ENCODE results near the gene ADCK1.
"Not testable (repeated sequence)": the region's sequence is repeated elsewhere in the genome, so short reads cannot be mapped to it uniquely, and the experiment has no call there.

The ADCK1 gene

DNA sequence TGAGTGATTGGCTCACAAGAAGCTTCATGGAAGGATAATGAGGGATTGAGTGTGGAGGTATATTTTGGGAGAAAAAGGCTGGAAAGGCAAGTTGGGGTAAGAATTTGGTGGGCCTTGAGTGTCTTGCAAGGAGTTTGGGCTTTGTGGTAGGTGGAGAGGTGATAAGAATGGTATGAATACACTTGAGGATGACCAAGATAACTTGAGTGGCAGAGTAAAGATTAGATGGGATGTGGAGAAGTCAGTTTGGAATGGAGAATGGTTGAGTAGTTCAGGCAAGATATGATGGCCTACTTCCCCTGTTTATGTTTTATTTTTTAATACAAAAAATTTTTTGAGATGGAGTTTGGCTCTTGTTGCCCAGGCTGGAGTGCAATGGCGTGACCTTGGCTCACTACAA is 9.1 kb downstream of the ADCK1 start:
- DNase-seq (ENCODE audit: low read depth) = no peak

DNA sequence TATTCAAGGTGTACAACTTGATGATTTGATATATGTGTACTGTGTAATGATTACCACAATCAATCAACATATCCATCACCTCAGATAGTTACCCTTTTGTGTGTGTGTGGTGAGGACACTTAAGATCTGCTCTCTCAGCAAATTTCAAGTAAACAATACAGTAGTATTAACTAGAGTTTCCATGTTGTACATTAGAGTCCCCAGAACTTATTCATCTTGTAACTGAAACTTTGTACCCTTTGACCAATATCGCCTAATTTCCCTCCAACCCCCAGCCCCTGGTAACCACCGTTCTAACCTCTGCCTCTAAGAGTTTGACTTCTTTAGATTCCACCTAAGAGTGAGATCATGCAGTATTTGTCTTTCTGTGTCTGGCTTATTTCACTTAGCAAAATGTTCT is 12.1 kb downstream of the ADCK1 start:
- DNase-seq (ENCODE audit: low read depth) = no peak

DNA sequence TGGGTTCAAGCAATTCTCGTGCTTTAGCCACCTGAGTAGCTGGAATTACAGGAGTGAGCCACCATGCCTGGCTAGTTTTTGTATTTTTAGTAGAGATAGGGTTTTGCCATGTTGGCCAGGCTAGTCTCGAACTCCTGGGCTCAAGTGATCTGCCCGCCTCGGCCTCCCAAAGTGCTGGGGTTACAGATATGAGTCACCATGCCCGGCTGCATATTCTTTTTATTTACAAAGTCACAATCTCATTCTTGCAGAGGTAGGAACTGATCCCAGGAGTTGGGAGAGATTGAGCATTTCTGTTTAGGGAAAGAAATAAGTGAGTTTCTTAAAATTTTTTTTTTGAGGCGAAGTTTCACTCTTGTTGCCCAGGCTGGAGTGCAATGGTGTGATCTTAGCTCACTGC is 12.8 kb downstream of the ADCK1 start:
- not testable (repeated sequence) for DNase-seq (ENCODE audit: low read depth)

DNA sequence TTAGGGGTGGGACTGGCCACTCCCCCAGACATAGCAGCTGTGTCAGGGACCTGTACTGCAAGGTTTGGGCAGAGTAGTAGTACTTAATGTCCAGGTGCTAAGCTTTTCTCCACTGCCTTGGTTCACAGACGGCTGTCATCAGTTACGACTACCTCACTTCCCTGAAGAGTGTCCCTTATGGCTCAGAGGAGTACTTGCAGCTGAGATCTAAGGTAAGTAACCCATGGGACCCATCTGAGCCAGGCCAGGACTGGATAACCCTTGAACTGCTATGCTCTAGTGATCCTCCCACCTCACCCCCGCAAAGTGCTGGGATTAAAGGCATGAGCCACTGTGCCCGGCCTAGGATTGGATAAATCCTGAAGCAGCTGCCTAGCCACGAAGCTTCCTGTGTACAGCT is 22.4 kb downstream of the ADCK1 start:
- DNase-seq (ENCODE audit: low read depth) = no peak

DNA sequence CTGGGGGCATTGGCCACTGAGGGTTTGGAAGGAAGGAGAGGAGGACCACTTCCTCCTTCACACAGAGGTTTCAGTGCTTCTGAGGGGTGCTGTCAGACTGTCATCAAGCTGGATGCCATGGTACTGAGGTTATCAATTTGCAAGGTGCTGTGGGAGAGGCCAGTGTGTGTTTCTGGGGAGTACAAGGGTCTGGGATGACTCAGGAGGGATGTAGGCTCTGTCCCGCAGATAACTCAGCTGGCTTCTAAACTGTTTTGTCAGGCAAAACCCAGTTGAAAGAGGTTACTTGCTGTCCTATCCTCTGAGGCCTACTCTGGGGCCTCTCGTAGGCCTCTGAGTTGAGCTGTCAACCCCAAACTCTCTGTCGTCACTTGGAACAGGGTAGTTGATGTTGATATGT is 22.8 kb downstream of the ADCK1 start:
- DNase-seq (ENCODE audit: low read depth) = no peak

DNA sequence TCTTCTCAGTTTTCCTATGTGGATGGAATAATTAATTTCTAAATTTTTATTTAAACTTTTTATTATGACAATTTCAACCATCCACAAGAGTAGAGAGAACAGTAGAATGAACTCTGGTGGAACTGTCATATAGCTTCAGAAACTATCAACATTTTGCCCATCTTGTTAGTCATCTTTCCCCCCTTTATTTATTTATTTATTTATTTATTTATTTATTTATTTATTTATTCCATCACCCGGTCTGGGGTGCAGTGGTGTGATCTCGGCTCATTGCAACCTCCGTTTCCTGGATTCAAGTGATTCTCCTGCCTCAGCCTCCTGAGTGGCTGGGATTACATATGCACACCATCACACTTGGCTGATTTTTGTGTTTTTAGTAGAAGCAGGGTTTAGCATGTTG is 23.5 kb downstream of the ADCK1 start:
- no peak for DNase-seq (ENCODE audit: low read depth)

DNA sequence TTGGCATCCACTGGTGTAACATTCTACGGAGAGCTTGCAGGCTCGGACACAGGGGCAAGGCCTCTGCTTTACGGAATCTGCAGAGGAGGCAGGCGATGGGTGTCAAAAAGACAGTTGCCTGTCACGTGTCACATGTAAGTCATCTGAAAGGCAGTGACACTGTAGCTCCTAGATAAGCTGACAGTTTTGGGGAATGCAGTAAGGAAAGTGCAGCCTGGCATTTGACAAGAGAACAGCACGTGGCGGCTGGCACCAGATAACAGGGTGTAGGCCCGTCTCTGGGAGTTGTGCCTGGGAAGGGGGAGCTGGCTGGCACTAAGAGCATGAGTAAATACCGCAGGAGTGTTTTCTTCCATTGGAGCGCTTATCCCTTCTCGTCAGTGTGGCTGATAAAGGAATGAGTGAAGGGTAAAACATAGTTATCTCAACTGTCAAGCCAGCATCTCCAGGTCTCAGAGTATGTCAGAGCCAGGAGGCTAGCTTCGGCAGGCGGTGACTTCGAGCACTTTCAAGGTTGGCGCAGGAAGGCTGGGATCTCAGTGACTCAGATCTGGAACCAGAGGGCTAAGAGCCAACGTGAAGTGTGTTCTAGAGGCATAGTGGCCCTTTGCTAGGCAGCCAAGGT is 26.1 kb downstream of the ADCK1 start:
- DNase-seq (ENCODE audit: low read depth) = no peak

DNA sequence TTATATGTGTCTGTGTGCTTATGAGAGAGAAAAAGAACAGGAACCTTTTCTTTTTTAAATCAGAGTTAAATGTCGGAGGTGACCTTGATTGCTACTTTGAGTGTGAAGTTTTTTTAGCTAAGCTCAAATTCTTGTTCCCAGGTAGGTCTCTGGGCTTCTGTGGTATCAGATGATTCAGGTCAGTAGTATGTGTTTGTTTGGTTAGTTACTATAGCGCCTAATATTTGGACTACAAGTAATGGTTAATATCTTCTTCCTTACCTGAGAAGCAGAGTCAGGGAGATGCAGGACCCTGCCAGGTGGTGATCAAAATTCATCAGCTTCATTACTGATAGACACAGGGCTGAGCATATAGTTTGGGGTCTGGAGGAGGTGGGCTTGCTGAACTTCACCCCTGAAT is 30.8 kb downstream of the ADCK1 start:
- no peak for DNase-seq (ENCODE audit: low read depth)

DNA sequence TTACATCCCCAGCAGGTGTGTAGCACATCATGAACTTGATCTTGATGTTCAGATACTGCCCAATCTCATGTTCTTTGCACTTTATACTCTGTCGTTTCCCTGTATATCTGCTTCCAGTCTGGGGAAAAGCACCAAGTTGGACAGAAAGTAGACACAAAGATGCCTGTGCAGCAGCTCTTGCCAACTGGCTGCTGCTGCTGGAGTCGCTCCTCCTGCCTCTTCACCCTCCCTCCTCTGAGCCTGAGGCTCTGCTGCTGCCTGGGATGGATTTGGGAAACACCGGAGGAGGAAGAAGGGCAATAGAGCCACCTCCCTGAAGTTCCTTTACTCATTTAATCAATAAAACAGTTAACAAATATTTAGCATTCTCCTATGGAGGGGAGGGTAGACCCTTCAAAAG is 32.4 kb downstream of the ADCK1 start:
- no peak for DNase-seq (ENCODE audit: low read depth)

DNA sequence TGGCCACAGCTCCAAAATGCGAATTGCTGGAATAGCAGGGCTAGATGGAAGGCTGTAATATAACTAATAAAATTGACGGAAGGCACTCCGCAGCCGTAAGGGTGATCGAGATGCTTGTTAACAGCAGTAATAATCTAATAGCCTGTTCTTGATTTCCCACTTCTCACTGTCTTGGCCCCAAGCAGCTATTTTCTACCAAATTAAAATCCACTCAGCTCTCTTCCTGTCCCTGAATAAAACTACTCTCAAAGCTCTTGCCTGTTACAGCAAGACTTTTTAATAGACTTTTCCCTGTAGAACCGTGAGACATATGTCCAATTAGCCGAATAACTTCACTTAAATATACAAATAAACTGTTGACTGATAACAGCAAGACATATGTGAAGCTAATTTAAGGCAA is 38.0 kb downstream of the ADCK1 start:
- DNase-seq (ENCODE audit: low read depth) = no peak

DNA sequence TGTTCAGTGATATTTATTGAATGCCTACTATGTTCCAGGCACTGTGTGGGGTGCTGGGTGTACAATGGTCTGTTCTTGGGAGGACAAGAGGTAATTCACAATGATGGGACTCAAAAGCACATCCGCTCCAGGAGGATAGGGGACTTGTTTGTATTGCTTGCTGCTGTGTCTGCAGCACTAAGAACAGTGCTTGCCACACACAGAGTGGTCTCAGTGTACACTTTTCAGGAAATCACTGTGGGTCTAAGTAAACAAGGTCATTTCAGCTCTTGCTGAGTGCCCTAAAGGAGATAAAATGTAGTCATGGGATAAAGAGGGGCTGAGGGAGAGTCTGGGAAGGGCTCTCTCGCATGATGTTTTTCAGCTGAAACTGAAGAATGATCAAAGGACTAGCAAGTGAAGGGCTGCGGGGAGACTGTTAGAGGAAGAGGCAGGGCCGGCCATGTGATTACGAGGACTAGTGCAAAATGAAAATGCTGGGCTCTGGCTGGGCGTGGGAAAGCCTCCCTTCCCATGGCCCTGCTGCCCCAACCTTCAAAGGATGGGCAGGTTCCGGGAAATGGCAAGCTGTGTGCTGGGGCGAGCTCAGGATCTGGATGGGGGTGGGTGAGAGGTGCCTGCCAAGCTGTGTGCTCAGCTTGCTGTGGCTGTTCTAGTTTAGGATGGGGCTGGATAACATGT is 39.1 kb downstream of the ADCK1 start:
- DNase-seq (ENCODE audit: low read depth) = no peak

DNA sequence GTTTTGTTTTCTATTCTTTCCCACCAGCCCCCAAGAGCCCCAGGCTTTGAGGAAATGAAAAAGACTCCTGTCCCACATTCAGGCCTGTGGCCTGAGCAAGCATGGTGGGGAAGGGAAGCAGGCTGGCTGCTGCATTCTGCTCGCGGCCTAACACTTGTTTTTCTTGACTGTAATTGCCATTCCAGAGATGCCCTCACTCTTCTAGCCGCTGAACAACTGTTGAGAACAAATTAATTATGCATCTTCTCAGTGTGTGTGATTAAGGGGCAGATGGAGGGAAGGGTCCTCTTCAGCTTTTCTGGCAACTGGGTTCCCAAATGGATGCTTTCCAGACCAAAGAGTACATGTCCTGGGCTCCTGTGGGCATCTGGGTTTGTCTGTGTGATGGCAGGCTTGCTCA is 43.3 kb downstream of the ADCK1 start:
- no peak for DNase-seq (ENCODE audit: low read depth)

DNA sequence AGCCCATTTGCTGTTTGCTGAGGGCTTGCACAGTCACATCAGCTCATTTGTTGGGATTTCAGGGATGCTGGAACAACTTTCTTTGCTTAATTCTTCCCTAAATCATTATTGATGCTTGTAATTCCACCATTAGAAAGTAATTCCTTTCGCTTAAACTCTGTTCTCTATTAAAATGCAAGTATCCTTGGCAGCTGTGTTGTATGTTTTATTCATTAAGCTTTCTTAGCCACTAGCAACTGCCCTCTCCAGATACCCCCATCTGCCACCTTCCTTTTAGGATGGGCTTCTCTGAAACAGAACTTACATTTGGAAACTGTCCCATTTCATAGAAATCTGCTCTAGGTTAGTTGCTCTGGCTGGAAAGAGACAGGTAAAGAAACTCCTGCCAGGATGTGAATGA is 43.7 kb downstream of the ADCK1 start:
- no peak for DNase-seq (ENCODE audit: low read depth)

DNA sequence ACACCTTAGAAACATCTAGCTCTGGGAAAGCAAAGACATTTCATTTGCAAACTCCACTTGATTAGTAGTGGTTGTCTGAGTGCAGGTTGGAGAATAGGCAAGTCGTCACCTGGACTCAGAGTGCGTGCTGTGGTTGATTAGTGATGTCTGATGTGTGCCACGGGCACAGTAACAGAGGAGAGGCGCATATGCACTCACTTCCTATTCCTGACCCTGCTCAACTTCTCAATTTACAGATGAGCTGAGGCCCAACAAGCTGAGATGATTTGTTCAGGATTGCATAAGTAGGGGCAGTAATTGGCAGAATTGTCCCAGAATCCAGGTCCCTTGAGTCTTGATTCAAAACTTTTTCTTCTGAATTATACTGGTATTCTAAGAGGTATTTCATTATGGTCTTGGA is 44.9 kb downstream of the ADCK1 start:
- DNase-seq (ENCODE audit: low read depth) = no peak

DNA sequence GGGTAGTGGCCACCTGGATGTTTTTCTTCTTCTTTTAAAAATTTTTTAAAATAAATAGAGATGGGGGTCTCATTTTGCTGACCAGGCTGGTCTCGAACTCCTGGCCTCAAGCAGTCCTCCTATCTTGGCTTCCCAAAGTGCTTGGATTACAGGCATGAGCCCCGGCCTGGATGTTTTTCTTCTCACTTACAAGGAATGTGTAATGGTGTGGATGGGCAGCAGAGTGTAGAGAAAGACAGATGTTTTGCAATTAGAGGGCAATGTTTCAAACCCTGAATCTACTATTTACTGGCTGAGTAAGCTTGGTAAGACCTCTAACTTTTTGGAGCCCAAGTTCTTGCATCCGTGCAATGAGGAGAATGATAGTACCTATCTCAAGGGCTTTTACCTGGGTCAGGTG is 48.1 kb downstream of the ADCK1 start:
- no peak for DNase-seq (ENCODE audit: low read depth)

DNA sequence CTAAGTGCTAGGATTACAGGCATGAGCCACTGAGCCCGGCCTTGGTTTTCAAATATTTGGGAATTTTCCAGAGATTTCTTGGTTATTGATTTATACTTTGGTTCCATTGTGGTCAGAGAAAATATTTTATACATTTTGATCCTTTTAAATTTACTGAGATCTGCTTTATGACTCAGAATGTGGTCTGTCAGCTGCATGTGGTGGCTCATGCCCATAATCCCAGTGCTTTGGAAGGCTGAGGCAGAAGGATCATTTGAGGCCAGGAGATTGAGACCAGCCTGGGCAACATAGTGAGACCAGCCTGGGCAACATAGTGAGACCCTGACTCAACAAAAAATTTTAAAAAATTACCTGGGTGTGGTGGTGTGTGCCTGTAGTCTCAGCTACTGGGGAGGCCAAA is 49.8 kb downstream of the ADCK1 start:
- DNase-seq (ENCODE audit: low read depth) = no peak

DNA sequence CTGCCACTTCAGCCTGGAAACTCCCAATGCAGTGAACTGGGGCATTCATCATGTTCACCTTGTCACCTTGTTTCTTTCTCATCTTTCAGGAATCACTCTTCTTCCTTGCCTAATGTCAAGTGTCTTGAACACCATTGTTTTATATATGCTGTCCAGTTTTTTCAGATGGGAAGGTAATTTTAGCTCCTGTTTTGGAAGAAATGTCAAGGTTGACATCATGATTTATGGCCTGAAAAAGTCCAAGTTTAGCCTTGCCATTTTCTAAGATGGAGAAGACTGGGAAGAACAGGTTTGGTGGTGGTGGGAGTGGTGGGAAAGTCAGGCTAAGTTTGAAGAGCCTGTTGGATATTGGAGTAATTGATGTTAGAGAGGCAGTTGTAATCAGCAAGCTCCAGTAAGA is 54.0 kb downstream of the ADCK1 start:
- DNase-seq (ENCODE audit: low read depth) = no peak

DNA sequence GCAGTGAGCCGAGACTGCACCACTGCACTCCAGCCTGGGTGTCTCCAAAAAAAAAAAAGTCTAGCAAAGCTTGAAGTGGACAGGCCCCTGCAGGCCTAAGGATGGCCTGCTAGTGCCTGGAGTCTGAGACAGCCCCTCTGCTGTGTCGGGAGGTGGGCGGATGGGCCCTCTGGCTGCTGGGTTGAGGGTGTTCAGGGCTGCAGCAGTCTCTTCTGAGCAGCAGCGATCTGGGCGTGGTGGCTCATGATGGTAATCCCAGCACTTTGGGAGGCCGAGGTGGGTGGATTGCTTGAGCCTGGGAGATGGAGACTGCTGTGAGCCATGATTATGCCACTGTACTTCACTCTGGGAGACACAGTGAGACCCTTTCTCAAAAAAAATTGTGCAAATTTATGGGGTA is 57.0 kb downstream of the ADCK1 start:
- no peak for DNase-seq (ENCODE audit: low read depth)

DNA sequence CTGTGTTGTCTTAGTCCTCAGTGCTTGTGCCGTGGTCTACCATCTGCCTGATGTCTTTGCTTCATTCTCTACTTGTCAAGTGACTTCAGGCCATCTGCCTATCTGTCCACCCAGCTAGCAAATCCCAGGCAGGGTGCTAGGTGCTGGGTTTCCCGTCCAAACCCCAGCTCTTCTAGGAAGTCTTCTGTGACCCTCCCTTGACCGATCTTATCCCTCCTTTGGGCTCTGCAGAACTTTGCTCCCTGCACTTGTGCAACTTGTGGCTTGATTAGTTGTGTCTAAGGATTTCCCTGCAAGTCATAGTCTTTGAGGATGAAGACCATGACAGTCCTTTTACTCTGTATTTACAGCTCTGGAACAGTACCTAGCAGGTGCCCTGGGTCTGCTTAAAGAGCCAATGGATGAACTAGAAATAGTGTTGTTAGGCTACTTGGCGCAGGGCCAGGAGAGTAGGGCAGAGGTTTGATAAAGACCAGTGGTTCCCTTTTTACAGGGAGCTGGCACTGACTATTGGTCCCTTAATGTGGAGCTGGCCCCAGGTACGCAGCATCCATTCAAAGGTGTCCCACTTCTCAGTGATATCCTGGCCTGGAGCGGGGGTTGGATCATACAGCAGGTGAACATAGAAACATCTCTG is 60.1 kb downstream of the ADCK1 start:
- no peak for DNase-seq (ENCODE audit: low read depth)

DNA sequence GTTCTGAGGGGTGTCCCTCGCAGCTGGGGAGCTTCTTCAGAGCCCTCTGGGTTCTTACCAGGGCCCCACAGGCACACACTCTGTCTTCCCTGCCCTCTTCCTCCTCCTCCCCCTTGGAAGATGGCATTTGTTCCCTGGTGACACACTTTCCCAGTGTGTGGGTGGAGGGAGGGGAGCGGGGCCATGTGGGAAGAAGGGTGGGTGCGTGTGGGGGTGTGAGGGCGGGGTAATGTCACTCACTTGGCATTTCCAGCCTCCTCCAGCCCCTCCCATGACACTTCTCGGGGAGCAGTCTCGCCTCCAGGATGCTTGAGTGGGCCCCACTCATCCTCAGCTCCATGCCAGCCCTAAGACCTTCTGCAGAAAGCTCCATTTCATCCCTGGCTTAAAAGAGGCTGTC is 61.3 kb downstream of the ADCK1 start:
- no peak for DNase-seq (ENCODE audit: low read depth)

DNA sequence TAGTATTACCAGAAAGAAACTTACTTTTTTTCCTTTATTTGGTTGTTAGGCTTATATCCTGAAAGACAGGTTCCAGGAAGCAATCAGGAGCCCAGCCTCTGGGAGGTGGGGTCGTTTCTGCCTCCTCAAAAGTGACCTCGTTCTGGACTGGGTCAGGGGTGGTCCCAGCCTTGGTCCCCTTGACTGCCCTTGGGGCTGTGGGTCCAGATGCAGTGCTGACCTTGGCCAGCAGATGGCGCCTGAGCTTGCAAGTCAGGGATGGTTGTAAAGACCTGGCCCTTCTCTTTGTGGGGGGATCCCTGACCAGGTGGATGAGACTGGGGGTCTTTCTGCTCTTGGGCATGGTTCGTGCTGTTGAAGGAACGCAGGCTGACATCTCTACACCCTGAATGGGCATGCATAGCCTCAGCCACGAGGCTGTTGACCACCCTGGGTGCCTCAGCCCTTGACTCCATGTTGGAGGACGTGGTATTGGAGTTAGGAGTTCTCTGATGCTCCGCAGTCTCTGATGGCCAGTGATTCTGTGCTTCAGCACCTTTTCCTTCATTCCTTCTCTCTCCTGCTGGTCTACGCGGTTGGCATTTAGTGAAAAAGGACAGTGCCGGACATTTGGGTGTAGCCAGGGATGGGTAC is 62.4 kb downstream of the ADCK1 start:
- DNase-seq (ENCODE audit: low read depth) = peak; percentile 70

DNA sequence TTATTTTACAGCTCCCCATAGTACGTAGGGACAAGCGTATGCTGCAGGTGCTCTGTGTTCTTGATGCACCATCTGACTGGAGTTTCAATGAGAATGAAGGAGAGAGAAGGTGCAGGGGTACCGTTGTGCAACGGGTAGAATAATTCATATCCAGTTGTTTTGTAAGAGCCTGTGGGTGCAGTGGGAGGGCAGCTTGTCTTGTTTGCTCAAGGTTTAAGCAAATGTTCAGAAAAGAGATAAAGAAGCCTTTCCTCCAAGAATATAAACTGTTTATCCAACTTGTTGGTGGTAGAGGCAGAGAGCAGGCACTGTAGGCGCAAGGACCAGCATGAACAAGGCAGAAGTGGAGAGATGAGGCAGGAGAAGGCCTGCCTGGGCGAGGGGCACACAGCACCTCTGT is 64.2 kb downstream of the ADCK1 start:
- DNase-seq (ENCODE audit: low read depth) = no peak

DNA sequence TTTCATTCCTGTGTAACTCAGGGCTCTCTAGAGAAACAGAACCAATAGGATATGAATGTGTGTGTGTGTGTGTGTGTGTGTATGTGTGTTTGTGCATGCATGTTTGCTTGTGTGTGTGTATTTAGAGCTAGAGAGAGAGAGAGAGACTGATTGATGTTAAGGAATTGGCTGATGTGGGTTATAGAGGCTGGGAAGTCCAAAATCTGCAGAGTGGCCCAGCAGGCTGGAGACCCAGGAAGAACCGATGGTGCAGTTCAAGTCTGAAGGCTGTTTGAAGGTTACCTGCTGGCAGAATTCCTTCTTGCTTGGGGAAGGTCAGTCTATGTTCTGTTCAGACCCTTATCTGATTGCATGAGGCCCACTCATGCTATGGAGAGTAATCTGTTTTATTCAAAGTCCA is 64.7 kb downstream of the ADCK1 start:
- no peak for DNase-seq (ENCODE audit: low read depth)

Measured in activated T-cell treated with anti-CD3 and anti-CD28 coated beads for 48 hours (primary cell).